GM21526 (cell line): ENCODE results near the gene IPO11.

Experiments used
- ATAC-seq: cut with Tn5 transposase; IDR thresholded peaks from one replicate; pipeline ENCODE4 v1.9.1; 2021; ENCODE audit warnings: moderate library complexity; ENCODE audit not compliant: unreplicated experiment, low FRiP score

The IPO11 gene

GRCh38 chr5:62412549-62413329, at the start of gene IPO11:
IPO11 (plus strand) TSS chr5:62412763; CDS start chr5:62437280, 24,517 bp downstream.
- ATAC-seq = peak; percentile 94

GRCh38 chr5:62369039-62369438, 43.5 kb upstream of the IPO11 start:
- ATAC-seq = no peak

- no peak for ATAC-seq
Measured at GRCh38 chr5:62371409-62371808, 41.2 kb upstream of the IPO11 start.

- no peak for ATAC-seq
Measured at GRCh38 chr5:62372600-62372999, 40.0 kb upstream of the IPO11 start.

- no peak for ATAC-seq
Measured at GRCh38 chr5:62373382-62373781, 39.2 kb upstream of the IPO11 start.

GRCh38 chr5:62374090-62374489, 38.5 kb upstream of the IPO11 start:
- no peak for ATAC-seq

GRCh38 chr5:62375627-62376026, 36.9 kb upstream of the IPO11 start:
- no peak for ATAC-seq

- ATAC-seq = no peak
Measured at GRCh38 chr5:62376064-62376463, 36.5 kb upstream of the IPO11 start.

GRCh38 chr5:62385131-62385530, 27.4 kb upstream of the IPO11 start:
- ATAC-seq = no peak

GRCh38 chr5:62385816-62386400, 26.7 kb upstream of the IPO11 start:
- no peak for ATAC-seq

- no peak for ATAC-seq
Measured at GRCh38 chr5:62386824-62387223, 25.7 kb upstream of the IPO11 start.

GRCh38 chr5:62395210-62395950, 17.2 kb upstream of the IPO11 start:
- no peak for ATAC-seq

- peak; percentile 97 for ATAC-seq
Measured at GRCh38 chr5:62403411-62404250, 8.9 kb upstream of the IPO11 start, which contains the start of gene DIMT1. DIMT1 (minus strand) TSS chr5:62403905; CDS start chr5:62403772, 133 bp downstream.

GRCh38 chr5:62413711-62414110, 1.1 kb downstream of the IPO11 start:
- ATAC-seq = no peak

- ATAC-seq = no peak
Measured at GRCh38 chr5:62418462-62419076, 6.0 kb downstream of the IPO11 start.

- no peak for ATAC-seq
Measured at GRCh38 chr5:62419609-62420008, 7.0 kb downstream of the IPO11 start.

- ATAC-seq = no peak
Measured at GRCh38 chr5:62421414-62421813, 8.9 kb downstream of the IPO11 start.

- no peak for ATAC-seq
Measured at GRCh38 chr5:62424763-62425162, 12.2 kb downstream of the IPO11 start.

GRCh38 chr5:62431735-62432620, 19.4 kb downstream of the IPO11 start:
- ATAC-seq = no peak
